MM.1S (cell line): Measurements from ENCODE around the gene DLGAP1.

Experiments
- CTCF ChIP-seq: fragments of 300-600 bp; sonication (generic); IDR thresholded peaks from 2 replicates; pipeline ENCODE4 v1.5.1; 2016; ENCODE audit warnings: antibody characterized with exemption, low read length, mixed read lengths
- EZH2 ChIP-seq: fragments of 300-600 bp; sonication (generic); optimal IDR thresholded peaks from 2 replicates; pipeline ENCODE3; 2017; ENCODE audit warnings: low read depth, mild to moderate bottlenecking, antibody characterized with exemption, low read length, mixed read lengths

GRCh38 chr18:4292696-4293095 lies 162.4 kb downstream of the DLGAP1 start:
- TF ChIP-seq CTCF (no peak), EZH2 (no peak)
